Stimulated activated memory B cell treated with anti-CD40 and anti-IgM and Interleukin-4, amounts not matched to agents 10 μg/mL and 1 μg/mL and 100 μg/mL, for 72 hours (primary cell): Measurements from ENCODE around the gene SOX5.

ENCODE experiments used
- ATAC-seq: fragments of 150-1000 bp; cut with Tn5 transposase; 2 replicates; pipeline ENCODE4 v1.10.0; 2021
- H3K27ac Mint-ChIP-seq: one replicate; pipeline ENCODE4 v1.8.0; 2022; ENCODE audit warnings: mild to moderate bottlenecking, mixed read lengths
- H3K27me3 Mint-ChIP-seq: one replicate; pipeline ENCODE4 v1.8.0; 2022; ENCODE audit warnings: mixed read lengths
- H3K36me3 Mint-ChIP-seq: one replicate; pipeline ENCODE4 v1.8.0; 2022; ENCODE audit warnings: mixed read lengths
- H3K4me1 Mint-ChIP-seq: one replicate; pipeline ENCODE4 v1.8.0; 2022; ENCODE audit warnings: mixed read lengths
- H3K4me3 Mint-ChIP-seq: one replicate; pipeline ENCODE4 v1.8.0; 2022; ENCODE audit warnings: mild to moderate bottlenecking, moderate library complexity, mixed read lengths
- H3K9me3 Mint-ChIP-seq: one replicate; pipeline ENCODE4 v1.8.0; 2022; ENCODE audit warnings: mixed read lengths

The SOX5 gene

GRCh38 chr12:23561364-23562345 is 387.8 kb downstream of the SOX5 start:
- Mint-ChIP-seq H3K9me3 (no peaks in the 10 kb centered on the region), H3K4me3 (no peak overlapping the region), H3K4me1 (no peaks in the 10 kb centered on the region), H3K27ac (no peak overlapping the region), H3K36me3 (no peaks in the 10 kb centered on the region), H3K27me3 (no peaks in the 10 kb centered on the region)
- no peak for ATAC-seq

GRCh38 chr12:23560611-23561010 is 388.9 kb downstream of the SOX5 start:
- no peaks in the 10 kb centered on the region for H3K9me3 Mint-ChIP-seq
- H3K4me1 Mint-ChIP-seq = no peaks in the 10 kb centered on the region
- no peak overlapping the region for H3K27ac Mint-ChIP-seq
- no peaks in the 10 kb centered on the region for H3K27me3 Mint-ChIP-seq
- no peak overlapping the region for H3K4me3 Mint-ChIP-seq
- H3K36me3 Mint-ChIP-seq = no peaks in the 10 kb centered on the region
- ATAC-seq = no peak

DNA sequence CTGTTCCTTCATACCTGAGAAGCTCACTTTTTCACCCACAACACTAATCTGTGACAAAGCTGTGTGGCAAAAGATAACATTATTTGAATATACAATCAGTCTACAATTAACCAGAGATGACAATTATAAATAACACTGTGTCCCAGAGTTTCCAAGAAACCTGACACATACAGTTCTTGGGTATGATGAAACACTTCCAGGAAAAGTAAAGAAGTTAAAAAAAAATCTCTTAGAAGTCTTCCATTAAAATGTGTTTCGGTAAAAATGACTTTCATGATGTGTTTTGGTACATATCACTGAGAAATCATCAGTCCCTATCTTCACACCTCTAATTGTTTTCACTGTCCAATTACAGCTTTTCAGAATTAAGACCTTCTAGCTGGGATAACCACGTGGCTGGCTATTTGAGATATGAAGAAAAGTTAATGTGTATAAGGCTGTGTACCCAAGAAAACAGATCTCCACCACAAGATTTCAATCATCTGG is 390.2 kb downstream of the SOX5 start:
- Mint-ChIP-seq H3K4me1 (no peaks in the 10 kb centered on the region), H3K36me3 (no peaks in the 10 kb centered on the region), H3K27ac (no peak overlapping the region), H3K4me3 (no peak overlapping the region), H3K27me3 (no peaks in the 10 kb centered on the region), H3K9me3 (no peaks in the 10 kb centered on the region)
- ATAC-seq = no peak

GRCh38 chr12:23556661-23557060 is 392.8 kb downstream of the SOX5 start:
- Mint-ChIP-seq H3K9me3 (no peaks in the 10 kb centered on the region), H3K36me3 (no peaks in the 10 kb centered on the region), H3K27ac (no peak overlapping the region), H3K4me1 (no peaks in the 10 kb centered on the region), H3K27me3 (no peaks in the 10 kb centered on the region), H3K4me3 (no peak overlapping the region)
- ATAC-seq = no peak

DNA sequence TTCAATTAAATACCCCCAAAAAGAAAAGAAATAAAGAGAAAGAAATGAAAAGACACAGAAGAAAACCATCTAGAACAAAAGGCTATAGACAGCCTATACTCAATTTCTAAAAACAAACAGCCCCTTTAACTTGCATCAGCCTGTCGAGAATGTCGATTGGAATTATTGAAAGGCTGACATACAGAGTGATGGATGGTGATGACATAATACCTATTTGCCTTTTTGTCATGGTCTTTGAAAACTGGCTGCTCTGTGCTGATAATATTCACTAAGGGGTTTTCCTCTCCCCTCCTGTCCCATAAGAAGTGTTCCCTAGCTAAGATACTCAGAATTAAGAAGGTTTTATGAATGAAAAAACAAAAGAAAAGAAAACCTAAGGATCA is 393.7 kb downstream of the SOX5 start:
- H3K27me3 Mint-ChIP-seq = no peaks in the 10 kb centered on the region
- H3K27ac Mint-ChIP-seq = no peak overlapping the region
- no peak for ATAC-seq
- H3K9me3 Mint-ChIP-seq = no peaks in the 10 kb centered on the region
- no peaks in the 10 kb centered on the region for H3K36me3 Mint-ChIP-seq
- no peak overlapping the region for H3K4me3 Mint-ChIP-seq
- no peaks in the 10 kb centered on the region for H3K4me1 Mint-ChIP-seq

DNA sequence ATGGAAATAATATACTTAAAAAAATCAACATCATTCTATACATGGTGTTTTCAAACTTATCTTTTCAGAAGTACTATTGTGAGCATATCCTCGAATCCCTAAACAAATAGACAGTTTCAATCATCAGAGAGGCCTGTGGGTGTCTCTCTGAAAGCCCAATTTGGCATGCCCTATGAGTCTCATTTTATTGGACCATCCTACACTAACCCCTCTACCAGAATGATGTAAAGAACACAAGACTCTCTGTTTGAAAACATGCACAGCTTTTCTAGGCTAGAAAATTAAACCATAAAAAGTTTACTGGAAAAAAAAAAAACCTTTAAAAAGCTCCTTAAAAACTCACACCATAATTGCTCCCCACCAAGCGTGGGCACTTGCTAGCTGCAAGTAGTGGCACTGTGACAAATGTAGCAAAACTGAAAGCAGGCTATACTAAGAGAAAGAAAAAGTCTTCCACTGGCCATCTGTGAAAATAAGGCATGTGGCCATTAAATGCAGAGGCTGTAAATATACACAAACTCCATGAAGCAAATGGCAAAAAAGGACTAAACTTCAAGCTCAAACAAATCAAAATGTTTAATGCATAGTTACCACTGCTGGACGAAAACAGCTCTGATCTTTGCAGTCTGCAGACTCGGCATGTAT is 394.2 kb downstream of the SOX5 start:
- no peak for ATAC-seq
- Mint-ChIP-seq H3K4me3 (no peak overlapping the region), H3K9me3 (no peaks in the 10 kb centered on the region), H3K27ac (no peak overlapping the region), H3K36me3 (no peaks in the 10 kb centered on the region), H3K27me3 (no peaks in the 10 kb centered on the region), H3K4me1 (no peaks in the 10 kb centered on the region)

DNA sequence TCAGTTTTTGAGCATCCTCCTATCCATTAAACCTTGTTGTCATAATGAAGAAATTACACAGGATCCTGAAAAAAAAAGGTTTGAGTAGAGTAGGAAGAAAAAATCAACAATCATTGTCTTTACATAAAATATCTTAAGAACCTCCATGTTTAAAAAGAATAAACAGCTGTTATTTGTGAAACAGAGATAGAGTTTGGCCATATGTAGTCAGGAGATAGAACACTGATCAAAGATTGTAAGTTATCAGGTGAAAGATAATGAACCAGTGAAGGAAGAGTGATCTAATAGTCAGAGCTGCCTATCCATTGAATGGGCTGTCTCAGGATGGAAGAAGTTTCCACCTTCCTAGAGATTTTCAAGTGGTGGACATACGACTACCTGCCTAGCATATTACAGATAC is 397.1 kb downstream of the SOX5 start:
- H3K4me1 Mint-ChIP-seq = no peaks in the 10 kb centered on the region

GRCh38 chr12:23550753-23551152 is 398.7 kb downstream of the SOX5 start:
- Mint-ChIP-seq H3K36me3 (no peaks in the 10 kb centered on the region), H3K27me3 (no peaks in the 10 kb centered on the region), H3K4me3 (no peak overlapping the region), H3K9me3 (no peaks in the 10 kb centered on the region), H3K4me1 (no peaks in the 10 kb centered on the region), H3K27ac (no peak overlapping the region)
- ATAC-seq = no peak

More for the DNA sequence above, 397.1 kb downstream of the SOX5 start:
- H3K9me3 Mint-ChIP-seq = no peaks in the 10 kb centered on the region
- H3K27me3 Mint-ChIP-seq = no peaks in the 10 kb centered on the region
- H3K4me3 Mint-ChIP-seq = no peak overlapping the region
- no peak for ATAC-seq
- H3K27ac Mint-ChIP-seq = no peak overlapping the region
- H3K36me3 Mint-ChIP-seq = no peaks in the 10 kb centered on the region

DNA sequence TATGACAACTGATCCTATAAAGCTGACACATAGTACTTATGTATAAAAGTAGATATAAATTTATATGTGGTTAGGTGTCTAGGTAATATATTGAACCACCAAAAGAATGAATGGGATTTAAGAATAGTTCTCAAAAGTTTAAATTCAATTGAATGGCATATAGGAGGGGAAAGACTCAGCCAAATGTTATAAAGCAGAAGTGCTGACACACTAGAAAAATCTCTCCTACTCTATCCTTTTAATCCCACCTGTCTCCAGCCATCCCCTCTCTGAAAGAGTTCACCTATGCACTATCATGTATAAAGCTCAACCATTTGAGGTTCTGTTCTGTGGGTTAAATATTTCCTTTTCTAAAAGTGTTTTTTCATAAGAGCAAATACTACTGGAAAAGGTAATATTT is 400.7 kb downstream of the SOX5 start:
- Mint-ChIP-seq H3K36me3 (no peaks in the 10 kb centered on the region), H3K4me3 (no peak overlapping the region)
- no peak for ATAC-seq

DNA sequence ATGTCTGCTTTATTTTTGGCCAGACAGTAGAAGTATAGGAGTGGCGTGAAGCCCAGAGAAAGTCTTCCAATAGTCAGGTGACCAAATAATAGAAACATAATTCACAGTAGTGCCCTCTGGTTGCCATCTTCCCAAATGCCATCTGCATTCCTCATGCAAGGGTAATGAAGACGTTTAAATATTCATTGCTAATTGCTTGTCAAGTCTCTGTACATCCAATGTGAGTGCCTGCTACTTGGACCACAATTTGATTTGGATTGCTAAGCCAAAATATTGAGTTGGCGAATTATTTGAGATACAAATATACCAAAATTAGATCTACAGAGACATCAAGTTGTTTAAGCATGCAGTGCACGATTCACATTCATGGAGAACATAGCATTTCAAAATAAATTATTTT is 402.7 kb downstream of the SOX5 start:
- Mint-ChIP-seq H3K9me3 (no peaks in the 10 kb centered on the region), H3K4me1 (no peaks in the 10 kb centered on the region), H3K36me3 (no peaks in the 10 kb centered on the region), H3K27ac (no peak overlapping the region), H3K4me3 (no peak overlapping the region), H3K27me3 (no peaks in the 10 kb centered on the region)
- ATAC-seq = no peak

More for the DNA sequence above, 400.7 kb downstream of the SOX5 start:
- Mint-ChIP-seq H3K4me1 (no peaks in the 10 kb centered on the region), H3K9me3 (no peaks in the 10 kb centered on the region), H3K27me3 (no peaks in the 10 kb centered on the region), H3K27ac (no peak overlapping the region)

GRCh38 chr12:23543767-23544166 is 405.7 kb downstream of the SOX5 start:
- Mint-ChIP-seq H3K4me3 (no peak overlapping the region), H3K4me1 (no peaks in the 10 kb centered on the region), H3K9me3 (no peaks in the 10 kb centered on the region), H3K27me3 (no peaks in the 10 kb centered on the region), H3K27ac (no peak overlapping the region), H3K36me3 (no peaks in the 10 kb centered on the region)
- no peak for ATAC-seq

- no peaks in the 10 kb centered on the region for H3K27me3 Mint-ChIP-seq
- H3K9me3 Mint-ChIP-seq = no peaks in the 10 kb centered on the region
- no peaks in the 10 kb centered on the region for H3K36me3 Mint-ChIP-seq
- no peak overlapping the region for H3K27ac Mint-ChIP-seq
- H3K4me1 Mint-ChIP-seq = no peaks in the 10 kb centered on the region
- ATAC-seq = no peak
- no peak overlapping the region for H3K4me3 Mint-ChIP-seq
Measured at GRCh38 chr12:23542187-23542586, 407.3 kb downstream of the SOX5 start.

DNA sequence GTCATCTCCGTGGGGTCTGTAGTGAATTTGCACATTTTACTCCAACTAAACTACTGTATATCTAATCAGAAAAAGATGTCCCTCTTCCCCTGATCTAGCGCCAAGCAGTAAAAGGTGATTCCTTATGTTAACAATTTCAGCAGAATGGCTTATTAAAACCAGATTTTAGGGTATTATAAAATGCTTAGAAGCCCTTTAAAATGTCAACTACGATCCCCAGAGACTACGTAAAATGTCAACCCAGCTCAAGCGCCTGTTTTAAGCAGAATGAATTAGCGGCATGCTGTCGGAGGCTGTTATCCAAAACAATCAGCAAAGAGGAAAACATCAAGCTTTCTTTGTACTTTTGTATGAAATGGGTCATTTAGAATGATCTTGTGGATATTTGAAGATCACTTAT is 408.9 kb downstream of the SOX5 start:
- Mint-ChIP-seq H3K36me3 (no peaks in the 10 kb centered on the region), H3K4me1 (peaks cover 10% of the 10 kb centered on the region), H3K27ac (no peak overlapping the region), H3K4me3 (no peak overlapping the region), H3K9me3 (no peaks in the 10 kb centered on the region), H3K27me3 (no peaks in the 10 kb centered on the region)
- ATAC-seq = no peak

DNA sequence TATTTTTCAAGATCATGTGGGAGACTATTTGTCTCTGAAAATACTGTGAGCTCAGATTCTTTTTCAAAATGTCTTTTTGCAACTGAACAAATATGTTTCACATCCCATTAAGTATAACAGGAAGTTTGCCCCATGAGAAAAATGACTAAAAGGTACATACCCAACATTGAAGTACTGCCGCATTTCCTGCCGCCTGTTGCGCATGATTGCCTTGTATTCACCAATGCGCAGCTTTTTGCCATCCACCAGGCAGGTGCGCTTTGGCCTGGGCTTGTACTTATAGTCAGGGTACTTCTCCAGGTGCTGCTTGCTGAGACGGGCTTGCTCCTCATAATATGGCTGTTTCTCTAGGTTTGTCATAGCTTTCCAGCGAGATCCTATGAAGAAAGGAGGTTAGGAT is 413.2 kb downstream of the SOX5 start:
- H3K9me3 Mint-ChIP-seq = no peaks in the 10 kb centered on the region
- peaks cover 5% of the 10 kb centered on the region for H3K36me3 Mint-ChIP-seq
- peak overlapping the region; percentile 59 for H3K27ac Mint-ChIP-seq
- H3K27me3 Mint-ChIP-seq = no peaks in the 10 kb centered on the region
- peaks cover 10% of the 10 kb centered on the region for H3K4me1 Mint-ChIP-seq
- H3K4me3 Mint-ChIP-seq = no peak overlapping the region
- peak; percentile 95 for ATAC-seq

DNA sequence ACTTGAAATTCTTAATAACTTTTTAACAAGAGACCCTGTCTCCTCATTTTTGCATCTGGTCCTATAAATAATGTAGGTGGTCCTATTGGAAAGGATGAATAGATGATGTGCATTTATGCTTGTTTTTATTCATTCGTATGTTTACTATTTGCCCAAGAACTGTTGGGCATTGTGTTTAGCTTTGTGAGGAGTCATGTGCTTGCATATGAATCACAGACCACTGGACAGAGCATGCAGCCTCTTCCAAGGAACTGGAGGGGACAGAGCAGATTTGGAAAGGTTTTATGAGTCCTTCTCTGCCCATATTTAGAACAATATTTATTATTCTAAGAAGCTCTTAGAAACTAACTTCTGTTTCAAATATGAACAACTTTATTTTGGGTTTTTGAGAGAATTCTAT is 414.0 kb downstream of the SOX5 start:
- Mint-ChIP-seq H3K9me3 (no peaks in the 10 kb centered on the region), H3K27ac (no peak overlapping the region), H3K4me3 (no peak overlapping the region), H3K27me3 (no peaks in the 10 kb centered on the region), H3K36me3 (peaks cover 5% of the 10 kb centered on the region), H3K4me1 (peaks cover 10% of the 10 kb centered on the region)
- ATAC-seq = no peak

DNA sequence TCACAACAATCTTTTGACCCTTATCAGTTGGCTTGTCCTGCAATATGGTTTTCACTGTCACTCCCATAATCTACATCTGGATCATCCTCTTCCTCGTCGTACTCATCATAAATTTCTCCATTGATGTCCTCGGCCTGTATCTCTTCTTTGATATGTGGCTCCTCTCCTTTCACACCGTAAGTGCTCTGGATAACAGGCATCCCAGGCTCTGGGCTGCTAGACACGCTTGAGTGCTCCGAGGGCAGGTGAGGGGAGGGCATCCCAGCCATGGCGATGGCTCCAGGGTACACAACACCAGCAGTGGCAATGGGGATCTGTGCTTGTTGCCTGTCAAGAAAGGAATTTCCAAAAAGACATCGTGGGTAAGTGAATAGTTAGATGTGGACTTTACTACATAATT is 415.3 kb downstream of the SOX5 start:
- no peaks in the 10 kb centered on the region for H3K9me3 Mint-ChIP-seq
- no peak for ATAC-seq
- peaks cover 10% of the 10 kb centered on the region for H3K4me1 Mint-ChIP-seq
- H3K27ac Mint-ChIP-seq = peak overlapping the region; percentile 35
- H3K36me3 Mint-ChIP-seq = peaks cover 5% of the 10 kb centered on the region
- H3K4me3 Mint-ChIP-seq = no peak overlapping the region
- H3K27me3 Mint-ChIP-seq = no peaks in the 10 kb centered on the region
